ENCODE results near the gene ALPK1.

- TF ChIP-seq, protein P1, sequence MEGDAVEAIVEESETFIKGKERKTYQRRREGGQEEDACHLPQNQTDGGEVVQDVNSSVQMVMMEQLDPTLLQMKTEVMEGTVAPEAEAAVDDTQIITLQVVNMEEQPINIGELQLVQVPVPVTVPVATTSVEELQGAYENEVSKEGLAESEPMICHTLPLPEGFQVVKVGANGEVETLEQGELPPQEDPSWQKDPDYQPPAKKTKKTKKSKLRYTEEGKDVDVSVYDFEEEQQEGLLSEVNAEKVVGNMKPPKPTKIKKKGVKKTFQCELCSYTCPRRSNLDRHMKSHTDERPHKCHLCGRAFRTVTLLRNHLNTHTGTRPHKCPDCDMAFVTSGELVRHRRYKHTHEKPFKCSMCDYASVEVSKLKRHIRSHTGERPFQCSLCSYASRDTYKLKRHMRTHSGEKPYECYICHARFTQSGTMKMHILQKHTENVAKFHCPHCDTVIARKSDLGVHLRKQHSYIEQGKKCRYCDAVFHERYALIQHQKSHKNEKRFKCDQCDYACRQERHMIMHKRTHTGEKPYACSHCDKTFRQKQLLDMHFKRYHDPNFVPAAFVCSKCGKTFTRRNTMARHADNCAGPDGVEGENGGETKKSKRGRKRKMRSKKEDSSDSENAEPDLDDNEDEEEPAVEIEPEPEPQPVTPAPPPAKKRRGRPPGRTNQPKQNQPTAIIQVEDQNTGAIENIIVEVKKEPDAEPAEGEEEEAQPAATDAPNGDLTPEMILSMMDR (IDR thresholded peaks at IDR 0.05) = no peak
- TF ChIP-seq POLR2A (IDR thresholded peaks at IDR 0.05) = no peak
- TF ChIP-seq EP300 (IDR thresholded peaks at IDR 0.05) = no peak
- TF ChIP-seq POLR2AphosphoS5 (IDR thresholded peaks at IDR 0.05) = no peak
These were observed 139.8 kb downstream of the ALPK1 start for GRCh38 chr4:112436987-112437386.

Measured in suprapubic skin (tissue), 4 donors.